CD4-positive, alpha-beta T cell (primary cell): Measurements from ENCODE around the gene EXO1. TPM values are rescaled to one million over a fixed set of nuclear protein-coding genes. Genes with fewer than 3 reads are reported as not detected.

Source experiments
- ATAC-seq: fragments of 200-7000 bp; cut with Tn5 transposase; one replicate; pipeline ENCODE4 v1.10.0; 2022; ENCODE audit warnings: mild to moderate bottlenecking; ENCODE audit not compliant: poor library complexity
- CTCF ChIA-PET: fragments of 350-600 bp; sonication (Branson Sonifier 250); formaldehyde crosslinking; loops from one replicate; lab custom pipeline; 2021; ENCODE audit warnings: antibody characterized with exemption, inconsistent platforms; lab: Charles Lee
- POLR2A ChIA-PET: fragments of 350-600 bp; sonication (Branson Sonifier 250); formaldehyde crosslinking; loops from one replicate; lab custom pipeline; 2021; ENCODE audit warnings: antibody characterized with exemption, inconsistent platforms; lab: Charles Lee
- DNase-seq, 14 experiments: peaks; one replicate each; pipeline ENCODE4 v3.0.0-alpha.2; 2013 to 2020; ENCODE audit warnings: mixed read lengths in 2 of 14
- H3K27ac ChIP-seq, 2 donors: one replicate each; pipeline versions ENCODE4 v1.5.1 to v1.7.0; 2013; ENCODE audit warnings: low read length in 2 of 2, low read depth in 1 of 2, mild to moderate bottlenecking in 1 of 2
- H3K27me3 ChIP-seq, 2 experiments: 1 replicate in 1 of 2; 2 replicates in 1 of 2; pipeline versions ENCODE4 v1.6.1 to v1.7.0; 2013; ENCODE audit warnings: low read length in 2 of 2, control low read depth in 1 of 2, mild to moderate bottlenecking in 1 of 2, moderate library complexity in 1 of 2; ENCODE audit not compliant: insufficient read depth in 2 of 2, control insufficient read depth in 1 of 2
- H3K36me3 ChIP-seq: one replicate; pipeline ENCODE4 v1.6.1; 2013; ENCODE audit warnings: low read length, control low read depth; ENCODE audit not compliant: insufficient read depth
- H3K4me1 ChIP-seq: one replicate; pipeline ENCODE4 v1.6.1; 2013; ENCODE audit warnings: low read length, control low read depth; ENCODE audit not compliant: insufficient read depth
- H3K4me3 ChIP-seq: one replicate; pipeline ENCODE4 v1.5.1; 2013; ENCODE audit warnings: mild to moderate bottlenecking, low read length, moderate library complexity
- H3K9me3 ChIP-seq, 2 experiments: 1 replicate in 1 of 2; 2 replicates in 1 of 2; pipeline versions ENCODE4 v1.6.1 to v1.7.0; 2013; ENCODE audit warnings: low read length in 2 of 2, mild to moderate bottlenecking in 2 of 2, control low read depth in 1 of 2, moderate library complexity in 1 of 2; ENCODE audit not compliant: control insufficient read depth in 1 of 2, insufficient read depth in 1 of 2
- H3K27ac Mint-ChIP-seq: one replicate; pipeline ENCODE4 v1.8.0; 2020; ENCODE audit warnings: mixed read lengths
- H3K27me3 Mint-ChIP-seq: one replicate; pipeline ENCODE4 v1.8.0; 2021; ENCODE audit warnings: mixed read lengths
- H3K36me3 Mint-ChIP-seq: one replicate; pipeline ENCODE4 v1.8.0; 2021; ENCODE audit warnings: low read depth, mixed read lengths
- H3K4me1 Mint-ChIP-seq: one replicate; pipeline ENCODE4 v1.8.0; 2021; ENCODE audit warnings: low read depth, mixed read lengths
- H3K4me3 Mint-ChIP-seq: one replicate; pipeline ENCODE4 v1.8.0; 2020; ENCODE audit warnings: mild to moderate bottlenecking, mixed read lengths
- H3K9me3 Mint-ChIP-seq: one replicate; pipeline ENCODE4 v1.8.0; 2020; ENCODE audit warnings: mixed read lengths
- CTCF ChIP-seq: fragments of 200-600 bp; IDR thresholded peaks from one replicate; pipeline ENCODE4 v1.8.0; 2022; ENCODE audit warnings: antibody characterized with exemption, mild to moderate bottlenecking
- intact Hi-C, 2 experiments: fragments of 100-400 bp; cut with DNase I in 1 of 2; cut with micrococcal nuclease in 1 of 2; formaldehyde crosslinking; loops; one replicate each; pipeline versions ENCODE4 v1.15.1 to v1.9.0; 2023 to 2025; cut with DNase I, micrococcal nuclease
- total RNA-seq, 174 experiments: library from RNA in 2 of 174; stranded (reverse) in 2 of 174; gene quantifications; one replicate each; pipeline ENCODE4 v1.2.3 and lab custom pipeline; 2021 to 2026

The EXO1 gene
- total RNA-seq, 2 experiments from 2014 or later = 0.25 to 1.1 TPM

- Mint-ChIP-seq H3K4me1 (no peaks in the 10 kb centered on the region), H3K27me3 (peaks cover 13% of the 10 kb centered on the region), H3K36me3 (no peaks in the 10 kb centered on the region), H3K27ac (no peak overlapping the region), H3K4me3 (no peak overlapping the region), H3K9me3 (no peaks in the 10 kb centered on the region)
- Histone ChIP-seq H3K36me3 (no peaks in the 10 kb centered on the region), H3K4me3 (no peak overlapping the region), H3K4me1 (no peaks in the 10 kb centered on the region), H3K27ac (no peak overlapping the region), H3K27me3 (no peaks in the 10 kb centered on the region), H3K9me3 (no peaks in the 10 kb centered on the region)
- no peak for TF ChIP-seq CTCF
- intact Hi-C loops = no loop called here
- no peak for ATAC-seq
- ChIA-PET CTCF (no interaction called here), POLR2A (no interaction called here)
- no peak for DNase-seq
These were observed 20.7 kb upstream of the EXO1 start for GRCh38 chr1:241827264-241827663.

- ChIA-PET CTCF (no interaction called here), POLR2A (no interaction called here)
- Mint-ChIP-seq H3K27me3 (peaks cover 22% of the 10 kb centered on the region), H3K4me3 (no peak overlapping the region), H3K27ac (no peak overlapping the region), H3K4me1 (no peaks in the 10 kb centered on the region), H3K9me3 (no peaks in the 10 kb centered on the region), H3K36me3 (no peaks in the 10 kb centered on the region)
- TF ChIP-seq CTCF = no peak
- Histone ChIP-seq H3K9me3 (no peaks in the 10 kb centered on the region), H3K4me3 (no peak overlapping the region), H3K27me3 (no peaks in the 10 kb centered on the region), H3K27ac (no peak overlapping the region), H3K36me3 (no peaks in the 10 kb centered on the region), H3K4me1 (no peaks in the 10 kb centered on the region)
- no peak for ATAC-seq
- intact Hi-C loops = no loop called here
- DNase-seq = no peak
These were observed 19.5 kb upstream of the EXO1 start for GRCh38 chr1:241828463-241829021.

- no peak for TF ChIP-seq CTCF
- ChIA-PET POLR2A (no interaction called here), CTCF (no interaction called here)
- no peaks in the 10 kb centered on the region for H3K4me1 ChIP-seq
- Mint-ChIP-seq H3K4me1 (no peaks in the 10 kb centered on the region), H3K36me3 (no peaks in the 10 kb centered on the region), H3K27me3 (peaks cover 28% of the 10 kb centered on the region), H3K4me3 (no peak overlapping the region), H3K9me3 (no peaks in the 10 kb centered on the region), H3K27ac (no peak overlapping the region)
- DNase-seq = no peak
- H3K4me3 ChIP-seq = no peak overlapping the region
- H3K36me3 ChIP-seq = no peaks in the 10 kb centered on the region
- no peaks in the 10 kb centered on the region for H3K9me3 ChIP-seq
- intact Hi-C loops = no loop called here
- ATAC-seq = no peak
- no peaks in the 10 kb centered on the region for H3K27me3 ChIP-seq
- H3K27ac ChIP-seq = no peak overlapping the region
These were observed 18.5 kb upstream of the EXO1 start for GRCh38 chr1:241829468-241829867.
